Ovary (tissue), 3 donors: Measurements from ENCODE around the gene RAD23B.

ENCODE experiments used
- EP300 ChIP-seq: sonication (generic); formaldehyde crosslinking; IDR thresholded peaks from one replicate; pipeline ENCODE4 v1.6.1; 2017; ENCODE audit warnings: antibody characterized with exemption
- POLR2A ChIP-seq: fragments of 450-650 bp; IDR thresholded peaks from one replicate; pipeline ENCODE4 v1.6.1; 2017; ENCODE audit warnings: antibody characterized with exemption, mild to moderate bottlenecking, moderate library complexity
- TF ChIP-seq, protein P1 (sequence below), 3 donors: fragments of 450-650 bp in 2 of 3; fragments of 200-600 bp in 1 of 3; IDR thresholded peaks; one replicate each; pipeline versions ENCODE4 v1.5.1 to v1.8.0; 2016 to 2022; ENCODE audit warnings: antibody characterized with exemption in 3 of 3, mild to moderate bottlenecking in 1 of 3
- donor health status: DM: no; HTN: no; CAD: no.

DNA sequence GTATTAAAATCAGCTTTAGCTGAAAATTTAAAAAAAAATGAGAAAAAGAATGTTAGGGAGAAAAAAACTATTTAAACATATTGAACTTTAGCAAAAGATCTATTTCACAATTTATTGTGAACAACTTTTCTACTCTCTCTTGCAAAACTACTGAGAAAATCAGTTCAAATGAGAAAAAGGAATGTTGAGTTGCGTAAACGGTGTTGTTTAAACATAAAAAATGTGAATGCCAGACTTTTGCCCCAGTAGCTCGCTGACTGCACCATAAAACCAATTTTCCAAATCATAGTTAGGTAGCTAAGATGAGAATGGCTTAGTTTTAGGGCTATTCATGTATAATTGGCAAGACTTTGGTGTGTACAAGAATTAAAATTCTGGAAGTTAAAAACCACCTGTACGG, 13.4 kb upstream of the RAD23B start:
- TF ChIP-seq POLR2A (no peak), EP300 (no peak)
- TF ChIP-seq, protein P1, sequence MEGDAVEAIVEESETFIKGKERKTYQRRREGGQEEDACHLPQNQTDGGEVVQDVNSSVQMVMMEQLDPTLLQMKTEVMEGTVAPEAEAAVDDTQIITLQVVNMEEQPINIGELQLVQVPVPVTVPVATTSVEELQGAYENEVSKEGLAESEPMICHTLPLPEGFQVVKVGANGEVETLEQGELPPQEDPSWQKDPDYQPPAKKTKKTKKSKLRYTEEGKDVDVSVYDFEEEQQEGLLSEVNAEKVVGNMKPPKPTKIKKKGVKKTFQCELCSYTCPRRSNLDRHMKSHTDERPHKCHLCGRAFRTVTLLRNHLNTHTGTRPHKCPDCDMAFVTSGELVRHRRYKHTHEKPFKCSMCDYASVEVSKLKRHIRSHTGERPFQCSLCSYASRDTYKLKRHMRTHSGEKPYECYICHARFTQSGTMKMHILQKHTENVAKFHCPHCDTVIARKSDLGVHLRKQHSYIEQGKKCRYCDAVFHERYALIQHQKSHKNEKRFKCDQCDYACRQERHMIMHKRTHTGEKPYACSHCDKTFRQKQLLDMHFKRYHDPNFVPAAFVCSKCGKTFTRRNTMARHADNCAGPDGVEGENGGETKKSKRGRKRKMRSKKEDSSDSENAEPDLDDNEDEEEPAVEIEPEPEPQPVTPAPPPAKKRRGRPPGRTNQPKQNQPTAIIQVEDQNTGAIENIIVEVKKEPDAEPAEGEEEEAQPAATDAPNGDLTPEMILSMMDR (IDR thresholded peaks at IDR 0.05), result no peak
